T-helper 1 cell treated with Interleukin-12 subunit alpha and Interleukin-12 subunit beta and Interleukin-4 antibody, amounts not matched to agents 30 ng/mL and 1 ng/mL, for 36 hours (primary cell): ENCODE results near the gene TMEM156. TPM values are rescaled to one million over a fixed set of nuclear protein-coding genes. Genes with fewer than 3 reads are reported as not detected.
"Not testable (repeated sequence)": the region's sequence is repeated elsewhere in the genome, so short reads cannot be mapped to it uniquely, and the experiment has no call there.

Experiments used
- intact Hi-C: fragments of 100-400 bp; cut with micrococcal nuclease; formaldehyde crosslinking; loops from one replicate; pipeline ENCODE4 v1.15.1; 2024
- total RNA-seq: library from RNA; stranded (reverse); gene quantifications from 2 replicates; pipeline ENCODE4 v1.2.3, GENCODE V29; 2022

TMEM156 gene
- total RNA-seq, 1 donor from 2014 or later = 43.8 TPM

- intact Hi-C loops = no loop called here
Measured at GRCh38 chr4:38965866-38966265, 66.3 kb downstream of the TMEM156 start.

GRCh38 chr4:38964942-38965775 lies 67.0 kb downstream of the TMEM156 start:
- intact Hi-C loops = no loop called here

- intact Hi-C loops = loop anchor here (2.0 to 5.0 kb wide), 2 partner anchors 72 to 827 kb away; no protein-coding TSS in a partner anchor
Measured at GRCh38 chr4:38959248-38959647, 73.0 kb downstream of the TMEM156 start.

GRCh38 chr4:38958453-38959190 lies 73.6 kb downstream of the TMEM156 start:
- intact Hi-C loops = loop anchor here (2.0 to 5.0 kb wide), 2 partner anchors 72 to 826 kb away; no protein-coding TSS in a partner anchor

GRCh38 chr4:38957893-38958292 lies 74.3 kb downstream of the TMEM156 start:
- intact Hi-C loops = loop anchor here (1.0 to 5.0 kb wide), 4 partner anchors 9 to 826 kb away; no protein-coding TSS in a partner anchor

GRCh38 chr4:38957261-38957815 lies 74.9 kb downstream of the TMEM156 start:
- intact Hi-C loops = loop anchor here (1.0 to 5.0 kb wide), 3 partner anchors 8 to 825 kb away; no protein-coding TSS in a partner anchor

- intact Hi-C loops = loop anchor here (5.0 kb wide), 1 partner anchor 824 kb away; no protein-coding TSS in a partner anchor
Measured at GRCh38 chr4:38955957-38956356, 76.3 kb downstream of the TMEM156 start.

GRCh38 chr4:38954727-38955126 lies 77.5 kb downstream of the TMEM156 start:
- intact Hi-C loops = loop anchor here (5.0 kb wide), 1 partner anchor 822 kb away; no protein-coding TSS in a partner anchor

- intact Hi-C loops = no loop called here
Measured at GRCh38 chr4:38952017-38952416, 80.2 kb downstream of the TMEM156 start.

GRCh38 chr4:38951598-38951997 lies 80.6 kb downstream of the TMEM156 start:
- intact Hi-C loops = no loop called here

GRCh38 chr4:38950734-38951133 lies 81.5 kb downstream of the TMEM156 start:
- intact Hi-C loops = no loop called here

- intact Hi-C loops = no loop called here
Measured at GRCh38 chr4:38950159-38950558, 82.0 kb downstream of the TMEM156 start.

- intact Hi-C loops = loop anchor here (1.0 to 2.0 kb wide), 7 partner anchors 8 to 403 kb away; partner anchors contain the start of gene TMEM156
Measured at GRCh38 chr4:38949411-38950051, 82.7 kb downstream of the TMEM156 start.

- intact Hi-C loops = loop anchor here (2.0 kb wide), 4 partner anchors 32 to 404 kb away; no protein-coding TSS in a partner anchor
Measured at GRCh38 chr4:38948551-38948950, 83.7 kb downstream of the TMEM156 start.

GRCh38 chr4:38946919-38947318 lies 85.3 kb downstream of the TMEM156 start:
- intact Hi-C loops = no loop called here

- intact Hi-C loops = no loop called here
Measured at GRCh38 chr4:38944440-38944839, 87.8 kb downstream of the TMEM156 start.

- intact Hi-C loops = no loop called here
Measured at GRCh38 chr4:38943343-38943742, 88.9 kb downstream of the TMEM156 start.

- intact Hi-C loops = not testable (repeated sequence)
Measured at GRCh38 chr4:38941906-38942305, 90.3 kb downstream of the TMEM156 start.

GRCh38 chr4:38940476-38940875 lies 91.7 kb downstream of the TMEM156 start:
- intact Hi-C loops = no loop called here

- intact Hi-C loops = no loop called here
Measured at GRCh38 chr4:38939165-38939564, 93.0 kb downstream of the TMEM156 start.
